K562 (cell line): ENCODE measurements around the gene DNAH1. TPM values are rescaled to one million over a fixed set of nuclear protein-coding genes. Genes with fewer than 3 reads are reported as not detected.

Experiments
- ATAC-seq: fragments of 200-7000 bp; cut with Tn5 transposase; 3 replicates; pipeline ENCODE4 v1.9.1; 2020; ENCODE audit warnings: moderate library complexity
- BruUV-seq: library from RNA; stranded (reverse); fragments of 400-500 nt; replicated peaks from 2 replicates; lab custom pipeline; 2021; lab: Mats Ljungman, UMichigan
- CTCF ChIA-PET: fragments of 300-600 bp; formaldehyde crosslinking; extraction: SDS; loops from one replicate; lab custom pipeline; 2021; ENCODE audit warnings: low intra/inter-chr PET ratio; lab: Yijun Ruan, JAX
- POLR2A ChIA-PET: fragments of 300-600, 350-650 bp; sonication (Branson Sonifier 250); formaldehyde crosslinking; extraction: SDS; loops from one replicate; lab custom pipeline; 2021; ENCODE audit warnings: antibody characterized with exemption, inconsistent platforms; lab: Yijun Ruan, JAX
- DNase-seq, 4 experiments: peaks; one replicate each; pipeline versions ENCODE4 v3.0.0 to v3.0.0-alpha.2; 2011 to 2018; ENCODE audit warnings: low spot score in 3 of 4, mixed read lengths in 3 of 4; ENCODE audit errors: extremely low read depth in 1 of 4
- FAIRE-seq: peaks from 2 replicates; lab custom pipeline; 2011; peaks lifted over from hg19 to GRCh38; lab: Jason Lieb, UNC
- H2AFZ ChIP-seq: 2 replicates; pipeline ENCODE4 v1.6.0; 2011; ENCODE audit warnings: low read depth, low read length, control low read depth, inconsistent platforms
- H3K27ac ChIP-seq: fragments of 200-600 bp; 3 replicates; pipeline ENCODE4 v1.8.0; 2011; ENCODE audit warnings: low read depth, mild to moderate bottlenecking, control low read depth, inconsistent platforms, low read length, moderate library complexity, mixed read lengths; ENCODE audit errors: extremely low read depth
- H3K27me3 ChIP-seq, 2 experiments: fragments of 300-600 bp in 1 of 2; 2 replicates in 1 of 2; 3 replicates in 1 of 2; pipeline versions ENCODE4 v1.6.0 to v1.8.0; 2011; ENCODE audit warnings: inconsistent platforms in 2 of 2, low read length in 2 of 2, mild to moderate bottlenecking in 1 of 2, mixed read lengths in 1 of 2, moderate library complexity in 1 of 2; ENCODE audit not compliant: control insufficient read depth in 2 of 2, insufficient read depth in 2 of 2
- H3K36me3 ChIP-seq: fragments of 300-600 bp; 3 replicates; pipeline ENCODE4 v1.8.0; 2011; ENCODE audit warnings: mild to moderate bottlenecking, low read length, inconsistent platforms; ENCODE audit not compliant: control insufficient read depth, insufficient read depth
- H3K4me1 ChIP-seq, 2 experiments: fragments of 200-600 bp in 1 of 2; replicated peaks in 1 of 2; 2 replicates in 1 of 2; 3 replicates in 1 of 2; pipeline versions ENCODE4 v1.5.1 to v1.8.0; 2011; ENCODE audit warnings: inconsistent platforms in 2 of 2, low read length in 2 of 2, mild to moderate bottlenecking in 1 of 2, mixed read lengths in 1 of 2, moderate library complexity in 1 of 2; ENCODE audit not compliant: control insufficient read depth in 2 of 2, insufficient read depth in 2 of 2
- H3K4me2 ChIP-seq: 2 replicates; pipeline ENCODE4 v1.6.1; 2011; ENCODE audit warnings: low read length, control low read depth, inconsistent platforms, mixed read lengths; ENCODE audit not compliant: insufficient read depth
- H3K4me3 ChIP-seq: fragments of 200-600 bp; sonication (generic), shearing (Covaris generic); 2 replicates; pipeline ENCODE4 v1.5.1; 2016; ENCODE audit warnings: control low read depth, inconsistent platforms
- H3K79me2 ChIP-seq: fragments of 200-600 bp; 3 replicates; pipeline ENCODE4 v1.8.0; 2011; ENCODE audit warnings: low read length, inconsistent platforms; ENCODE audit not compliant: control insufficient read depth, insufficient read depth
- H3K9ac ChIP-seq, 2 experiments: 2 replicates each; pipeline versions ENCODE4 v1.6.0 to v1.6.1; 2011; ENCODE audit warnings: low read depth in 2 of 2, low read length in 2 of 2, control low read depth in 1 of 2, inconsistent platforms in 1 of 2, mild to moderate bottlenecking in 1 of 2, mixed read lengths in 1 of 2; ENCODE audit not compliant: insufficient read depth in 1 of 2
- H3K9me1 ChIP-seq: one replicate; pipeline ENCODE4 v1.6.0; 2011; ENCODE audit warnings: inconsistent platforms, mild to moderate bottlenecking, low read length, moderate library complexity; ENCODE audit not compliant: control insufficient read depth, insufficient read depth
- H3K9me3 ChIP-seq: replicated peaks from 2 replicates; pipeline ENCODE4 v1.5.1; 2011; ENCODE audit warnings: low read depth, low read length, inconsistent platforms; ENCODE audit not compliant: control insufficient read depth, insufficient read depth
- H4K20me1 ChIP-seq: replicated peaks from 2 replicates; pipeline ENCODE4 v1.6.1; 2011; ENCODE audit warnings: low read length, inconsistent platforms, mixed read lengths; ENCODE audit not compliant: control insufficient read depth, insufficient read depth
- CBX3 ChIP-seq, 2 experiments: IDR thresholded peaks; 1 replicate in 1 of 2; 2 replicates in 1 of 2; pipeline ENCODE4 v1.6.1; 2012; ENCODE audit warnings: inconsistent platforms in 2 of 2, low read length in 2 of 2, borderline replicate concordance in 1 of 2, control low read depth in 1 of 2
- CHD4 ChIP-seq: fragments of 200-600 bp; sonication (generic); IDR thresholded peaks from 3 replicates; pipeline ENCODE4 v1.6.1; 2012; ENCODE audit warnings: low read depth, mild to moderate bottlenecking, mixed read lengths, low read length, inconsistent platforms; ENCODE audit not compliant: insufficient read depth, insufficient replicate concordance, poor library complexity, severe bottlenecking
- FOXK2 ChIP-seq, 2 experiments: fragments of 450-650 bp; IDR thresholded peaks in 1 of 2; conservative IDR thresholded peaks in 1 of 2; 2 replicates each; pipeline ENCODE4 v1.6.1; 2016; ENCODE audit warnings: low read depth in 2 of 2, mild to moderate bottlenecking in 1 of 2
- POU5F1 ChIP-seq: fragments of 150-350 bp; IDR thresholded peaks from 2 replicates; pipeline ENCODE4 v1.6.1; 2014; ENCODE audit warnings: borderline replicate concordance, low read length, low read depth, mild to moderate bottlenecking; ENCODE audit not compliant: partially characterized antibody
- TAF15 ChIP-seq: fragments of 200-400 bp; formaldehyde crosslinking; IDR thresholded peaks from 2 replicates; pipeline ENCODE4 v1.6.1; 2017; ENCODE audit warnings: mild to moderate bottlenecking, low read depth, low read length, moderate library complexity
- XRCC5 ChIP-seq: fragments of 200-400 bp; formaldehyde crosslinking; IDR thresholded peaks from 2 replicates; pipeline ENCODE4 v1.6.1; 2017; ENCODE audit warnings: low read depth, mild to moderate bottlenecking, low read length
- WGBS: fragments of 100-300 bp; shearing (Covaris generic); methylation state at CpG from one replicate; pipeline ENCODE4 v1.1.6; 2016; ENCODE audit warnings: low coverage, mixed read lengths; ENCODE audit not compliant: insufficient coverage; ENCODE audit errors: missing lambda C conversion rate; 5-methylcytosine and 5-hydroxymethylcytosine counted together
- in situ Hi-C: fragments of 300-500 bp; cut with MboI; formaldehyde crosslinking; loops from 4 replicates; pipeline ENCODE4 v1.15.0; 2018; ENCODE audit warnings: inconsistent platforms, mixed read lengths
- intact Hi-C: fragments of 100-400 bp; cut with micrococcal nuclease; formaldehyde crosslinking; loops from 2 replicates; pipeline ENCODE4 v1.14.2; 2022
- polyA plus RNA-seq, 8 experiments: library from polyadenylated mRNA; depleted of rRNA in 4 of 8; stranded (reverse) in 5 of 8; unstranded in 3 of 8; fragments of >200 nt; fragmentation: Nextera tagmentation in 2 of 8; fragmentation: Illumina TruSeq in 1 of 8; extraction: Ambion mirVana in 2 of 8; extraction: Trizol in 1 of 8; gene quantifications; 2 replicates each; pipeline versions ENCODE4 v1.2.1 to v1.2.3, GENCODE V29; 2011 to 2014; ENCODE audit warnings: inconsistent platforms in 1 of 8, missing spikeins in 1 of 8
- total RNA-seq, 7 experiments: library from RNA; depleted of rRNA in 6 of 7; stranded (reverse); fragments of >200 nt in 6 of 7; fragmentation: Illumina TruSeq in 2 of 7; extraction: Trizol in 2 of 7; gene quantifications; 2 replicates each; pipeline versions ENCODE4 v1.2.1 to v1.2.3, GENCODE V29; 2011 to 2021; ENCODE audit warnings: low replicate concordance in 1 of 7
- TF ChIP-seq, protein P1 (sequence below): fragments of 450-650 bp; IDR thresholded peaks from 2 replicates; pipeline ENCODE4 v1.6.1; 2016; ENCODE audit warnings: mild to moderate bottlenecking, moderate library complexity

Gene DNAH1
- total and polyA plus RNA-seq, 9 of the 15 experiments (the other 6 are each of a cell fraction or from before 2014, with no cell fraction given): 0.04 to 0.84 (median 0.50) TPM

DNA sequence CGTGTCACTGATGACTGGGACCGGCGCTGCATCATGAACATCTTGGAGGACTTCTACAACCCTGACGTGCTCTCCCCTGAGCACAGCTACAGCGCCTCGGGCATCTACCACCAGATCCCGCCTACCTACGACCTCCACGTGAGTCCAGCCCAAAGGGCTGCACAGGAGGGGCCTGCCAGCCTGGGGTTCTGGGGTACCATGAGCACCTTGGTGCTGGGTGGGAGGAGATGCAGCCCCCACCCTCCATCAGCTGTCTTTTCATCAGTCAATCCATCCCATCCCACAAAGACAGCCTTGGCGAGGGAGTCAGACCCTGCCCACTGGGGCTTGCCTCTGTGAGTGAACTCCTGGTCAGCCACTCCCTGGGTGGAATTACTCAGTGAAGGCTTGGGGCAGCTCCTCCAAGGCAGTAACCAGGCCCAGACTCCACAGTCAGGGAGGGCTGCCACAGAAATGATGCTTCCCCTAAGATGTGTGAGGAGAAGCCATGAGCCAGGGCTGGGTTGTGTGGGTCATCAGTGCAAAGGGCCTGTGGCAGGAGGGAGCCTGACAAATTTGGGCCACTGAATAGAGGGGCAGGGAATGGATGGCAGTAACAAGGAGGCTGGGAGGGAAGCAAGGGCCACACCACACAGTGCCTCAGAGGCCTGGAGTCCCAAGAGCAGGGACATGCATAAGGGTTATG, 80.9 kb downstream of the DNAH1 start:
- no peak for DNase-seq
- Histone ChIP-seq H3K36me3 (peaks cover 10% of the 10 kb centered on the region; the same call in 1 of the 3 replicates), H3K9me1 (peaks cover 3% of the 10 kb centered on the region), H3K9me3 (no peaks in the 10 kb centered on the region), H3K27ac (no peak overlapping the region), H3K4me1 (peaks cover 7 to 19% of the 10 kb centered on the region in 2 experiments; a peak in 4 of 5 replicates), H3K9ac (no peak overlapping the region), H4K20me1 (no peaks in the 10 kb centered on the region), H2AFZ (no peak overlapping the region), H3K4me3 (no peak overlapping the region), H3K4me2 (no peak overlapping the region), H3K27me3 (peaks cover 0 to 7% of the 10 kb centered on the region in 2 experiments; a peak in 2 of 5 replicates), H3K79me2 (no peaks in the 10 kb centered on the region)
- ChIA-PET POLR2A (interaction anchor here (0.6 to 2.2 kb wide), 3 partner anchors 10 to 981 kb away, joined by 3 to 11 read pairs (median 3); no protein-coding TSS in a partner anchor), CTCF (no interaction called here)
- 15% methylated on average over 7 of the region's 10 CpGs for WGBS
- no peak for FAIRE-seq
- no peak for TF ChIP-seq TAF15
- TF ChIP-seq, protein P1, sequence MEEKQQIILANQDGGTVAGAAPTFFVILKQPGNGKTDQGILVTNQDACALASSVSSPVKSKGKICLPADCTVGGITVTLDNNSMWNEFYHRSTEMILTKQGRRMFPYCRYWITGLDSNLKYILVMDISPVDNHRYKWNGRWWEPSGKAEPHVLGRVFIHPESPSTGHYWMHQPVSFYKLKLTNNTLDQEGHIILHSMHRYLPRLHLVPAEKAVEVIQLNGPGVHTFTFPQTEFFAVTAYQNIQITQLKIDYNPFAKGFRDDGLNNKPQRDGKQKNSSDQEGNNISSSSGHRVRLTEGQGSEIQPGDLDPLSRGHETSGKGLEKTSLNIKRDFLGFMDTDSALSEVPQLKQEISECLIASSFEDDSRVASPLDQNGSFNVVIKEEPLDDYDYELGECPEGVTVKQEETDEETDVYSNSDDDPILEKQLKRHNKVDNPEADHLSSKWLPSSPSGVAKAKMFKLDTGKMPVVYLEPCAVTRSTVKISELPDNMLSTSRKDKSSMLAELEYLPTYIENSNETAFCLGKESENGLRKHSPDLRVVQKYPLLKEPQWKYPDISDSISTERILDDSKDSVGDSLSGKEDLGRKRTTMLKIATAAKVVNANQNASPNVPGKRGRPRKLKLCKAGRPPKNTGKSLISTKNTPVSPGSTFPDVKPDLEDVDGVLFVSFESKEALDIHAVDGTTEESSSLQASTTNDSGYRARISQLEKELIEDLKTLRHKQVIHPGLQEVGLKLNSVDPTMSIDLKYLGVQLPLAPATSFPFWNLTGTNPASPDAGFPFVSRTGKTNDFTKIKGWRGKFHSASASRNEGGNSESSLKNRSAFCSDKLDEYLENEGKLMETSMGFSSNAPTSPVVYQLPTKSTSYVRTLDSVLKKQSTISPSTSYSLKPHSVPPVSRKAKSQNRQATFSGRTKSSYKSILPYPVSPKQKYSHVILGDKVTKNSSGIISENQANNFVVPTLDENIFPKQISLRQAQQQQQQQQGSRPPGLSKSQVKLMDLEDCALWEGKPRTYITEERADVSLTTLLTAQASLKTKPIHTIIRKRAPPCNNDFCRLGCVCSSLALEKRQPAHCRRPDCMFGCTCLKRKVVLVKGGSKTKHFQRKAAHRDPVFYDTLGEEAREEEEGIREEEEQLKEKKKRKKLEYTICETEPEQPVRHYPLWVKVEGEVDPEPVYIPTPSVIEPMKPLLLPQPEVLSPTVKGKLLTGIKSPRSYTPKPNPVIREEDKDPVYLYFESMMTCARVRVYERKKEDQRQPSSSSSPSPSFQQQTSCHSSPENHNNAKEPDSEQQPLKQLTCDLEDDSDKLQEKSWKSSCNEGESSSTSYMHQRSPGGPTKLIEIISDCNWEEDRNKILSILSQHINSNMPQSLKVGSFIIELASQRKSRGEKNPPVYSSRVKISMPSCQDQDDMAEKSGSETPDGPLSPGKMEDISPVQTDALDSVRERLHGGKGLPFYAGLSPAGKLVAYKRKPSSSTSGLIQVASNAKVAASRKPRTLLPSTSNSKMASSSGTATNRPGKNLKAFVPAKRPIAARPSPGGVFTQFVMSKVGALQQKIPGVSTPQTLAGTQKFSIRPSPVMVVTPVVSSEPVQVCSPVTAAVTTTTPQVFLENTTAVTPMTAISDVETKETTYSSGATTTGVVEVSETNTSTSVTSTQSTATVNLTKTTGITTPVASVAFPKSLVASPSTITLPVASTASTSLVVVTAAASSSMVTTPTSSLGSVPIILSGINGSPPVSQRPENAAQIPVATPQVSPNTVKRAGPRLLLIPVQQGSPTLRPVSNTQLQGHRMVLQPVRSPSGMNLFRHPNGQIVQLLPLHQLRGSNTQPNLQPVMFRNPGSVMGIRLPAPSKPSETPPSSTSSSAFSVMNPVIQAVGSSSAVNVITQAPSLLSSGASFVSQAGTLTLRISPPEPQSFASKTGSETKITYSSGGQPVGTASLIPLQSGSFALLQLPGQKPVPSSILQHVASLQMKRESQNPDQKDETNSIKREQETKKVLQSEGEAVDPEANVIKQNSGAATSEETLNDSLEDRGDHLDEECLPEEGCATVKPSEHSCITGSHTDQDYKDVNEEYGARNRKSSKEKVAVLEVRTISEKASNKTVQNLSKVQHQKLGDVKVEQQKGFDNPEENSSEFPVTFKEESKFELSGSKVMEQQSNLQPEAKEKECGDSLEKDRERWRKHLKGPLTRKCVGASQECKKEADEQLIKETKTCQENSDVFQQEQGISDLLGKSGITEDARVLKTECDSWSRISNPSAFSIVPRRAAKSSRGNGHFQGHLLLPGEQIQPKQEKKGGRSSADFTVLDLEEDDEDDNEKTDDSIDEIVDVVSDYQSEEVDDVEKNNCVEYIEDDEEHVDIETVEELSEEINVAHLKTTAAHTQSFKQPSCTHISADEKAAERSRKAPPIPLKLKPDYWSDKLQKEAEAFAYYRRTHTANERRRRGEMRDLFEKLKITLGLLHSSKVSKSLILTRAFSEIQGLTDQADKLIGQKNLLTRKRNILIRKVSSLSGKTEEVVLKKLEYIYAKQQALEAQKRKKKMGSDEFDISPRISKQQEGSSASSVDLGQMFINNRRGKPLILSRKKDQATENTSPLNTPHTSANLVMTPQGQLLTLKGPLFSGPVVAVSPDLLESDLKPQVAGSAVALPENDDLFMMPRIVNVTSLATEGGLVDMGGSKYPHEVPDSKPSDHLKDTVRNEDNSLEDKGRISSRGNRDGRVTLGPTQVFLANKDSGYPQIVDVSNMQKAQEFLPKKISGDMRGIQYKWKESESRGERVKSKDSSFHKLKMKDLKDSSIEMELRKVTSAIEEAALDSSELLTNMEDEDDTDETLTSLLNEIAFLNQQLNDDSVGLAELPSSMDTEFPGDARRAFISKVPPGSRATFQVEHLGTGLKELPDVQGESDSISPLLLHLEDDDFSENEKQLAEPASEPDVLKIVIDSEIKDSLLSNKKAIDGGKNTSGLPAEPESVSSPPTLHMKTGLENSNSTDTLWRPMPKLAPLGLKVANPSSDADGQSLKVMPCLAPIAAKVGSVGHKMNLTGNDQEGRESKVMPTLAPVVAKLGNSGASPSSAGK: no peak
- no peak for TF ChIP-seq FOXK2 (conservative IDR thresholded peaks at IDR 0.05 in 1 of 2, IDR thresholded peaks at IDR 0.05 in 1 of 2; ENCODE audit: low read depth in 2 of 2)
- no peak for TF ChIP-seq CBX3 (IDR thresholded peaks at IDR 0.05; ENCODE audit: borderline replicate concordance in 1 of 2, low read length in 2 of 2)
- no peak for TF ChIP-seq POU5F1
- TF ChIP-seq CHD4: no peak
- TF ChIP-seq XRCC5: no peak
- in situ Hi-C loops (loop anchor here (25.0 kb wide), 1 partner anchor 385 kb away; no protein-coding TSS in a partner anchor), intact Hi-C loops (no loop called here)
- no TSS peak for BruUV-seq
- no peak for ATAC-seq
